T-helper 1 cell (primary cell): Measurements from ENCODE around the gene RPL18.
"Not testable (repeated sequence)": the region's sequence is repeated elsewhere in the genome, so short reads cannot be mapped to it uniquely, and the experiment has no call there.

Source experiments
- DNase-seq, 5 donors: peaks; one replicate each; pipeline ENCODE4 v3.0.0-alpha.2; 2012 to 2020
- total RNA-seq, 4 donors: gene quantifications; one replicate each; lab custom pipeline; 2026; lab: John Stamatoyannopoulos, UW

The RPL18 gene
- total RNA-seq, result 602 to 1,074 (median 803) reads per million in 4 donors

- peak; percentile 83 to 99 (median 89) for DNase-seq
Measured at GRCh38 chr19:48618916-48619691, at the start of gene RPL18, which contains the start of gene SPHK2. TSS of gene RPL18 (minus strand) at chr19:48619178. CDS start at chr19:48619143, 35 bp downstream. TSS of gene SPHK2 (plus strand) at chr19:48619506. CDS start at chr19:48620515, 1,009 bp downstream.

DNA sequence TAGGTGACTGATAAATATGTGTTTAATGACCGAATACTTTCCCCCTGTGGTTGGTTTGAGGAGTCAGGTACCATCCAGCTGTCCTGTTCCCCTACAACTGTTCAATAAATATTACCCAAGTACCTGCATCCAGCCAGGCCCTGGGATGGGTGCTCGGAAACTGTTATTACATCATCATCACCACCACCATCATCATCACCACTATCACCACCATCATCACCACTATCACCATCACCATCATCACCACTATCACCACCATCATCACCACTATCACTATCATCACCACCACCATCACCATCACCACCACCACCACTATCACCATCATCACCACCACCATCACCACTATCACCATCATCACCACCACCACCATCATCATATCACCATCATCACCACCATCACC lies 49.8 kb upstream of the RPL18 start:
- no peak for DNase-seq

DNA sequence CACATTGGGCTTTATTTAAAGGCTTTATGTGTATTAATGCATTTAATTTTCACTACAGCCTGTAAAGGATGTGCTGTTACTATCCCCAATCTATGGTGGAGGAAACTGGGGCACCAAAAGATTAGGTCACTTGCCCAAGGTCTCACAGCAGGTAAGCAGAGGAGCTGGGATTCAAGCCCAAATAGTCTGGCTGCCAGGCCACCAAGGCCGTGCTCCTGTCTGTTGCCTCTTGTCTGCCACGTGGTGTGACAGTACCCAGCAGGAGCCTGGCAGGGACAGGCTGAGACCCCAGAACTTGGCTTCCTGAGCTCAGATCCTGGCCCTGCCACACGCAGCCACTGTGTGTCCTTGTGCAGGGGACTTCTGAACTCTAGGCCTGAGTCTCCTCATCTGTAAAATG lies 49.4 kb upstream of the RPL18 start:
- DNase-seq, result no peak

DNA sequence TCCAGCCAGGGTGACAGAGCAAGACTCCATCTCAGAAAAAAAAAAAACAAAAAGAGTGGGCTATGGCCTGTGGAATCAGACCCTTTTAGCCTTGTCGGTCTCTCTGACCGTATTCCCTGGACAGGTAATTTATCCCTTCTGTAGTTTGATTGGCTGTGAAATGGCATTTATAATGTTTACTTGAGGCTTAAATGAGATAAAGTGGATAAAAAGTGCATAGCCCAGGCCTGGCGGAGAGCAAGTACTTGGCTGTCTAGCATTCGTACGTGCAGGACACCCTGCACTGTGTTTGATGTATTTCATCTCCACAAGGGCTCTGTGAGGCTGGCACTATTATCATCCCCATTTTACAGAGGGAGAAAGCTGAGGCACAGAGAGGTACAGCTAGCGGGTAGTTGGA lies 46.8 kb upstream of the RPL18 start:
- no peak for DNase-seq

- DNase-seq, result no peak
Measured at GRCh38 chr19:48664476-48664875, 45.5 kb upstream of the RPL18 start.

DNA sequence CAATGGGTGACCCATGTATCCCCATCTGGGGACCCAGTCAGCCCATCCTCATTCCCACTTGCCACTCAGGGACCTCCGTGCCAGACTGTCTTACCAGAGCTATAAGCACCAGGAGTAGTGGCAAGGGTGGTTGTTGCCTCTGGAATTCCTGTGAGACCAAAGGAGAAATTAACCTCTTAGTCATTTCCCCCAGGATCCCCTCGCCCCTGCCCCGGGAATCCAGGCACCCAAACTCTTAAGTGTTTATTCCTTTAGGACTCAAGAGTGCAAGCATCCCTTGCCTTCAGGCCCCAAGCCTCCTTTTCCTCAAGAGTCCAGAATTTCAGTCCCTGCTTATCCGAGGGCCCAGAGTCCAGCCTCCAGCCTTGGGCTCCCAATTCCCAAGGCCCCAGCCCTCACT lies 44.7 kb upstream of the RPL18 start:
- no peak for DNase-seq

DNA sequence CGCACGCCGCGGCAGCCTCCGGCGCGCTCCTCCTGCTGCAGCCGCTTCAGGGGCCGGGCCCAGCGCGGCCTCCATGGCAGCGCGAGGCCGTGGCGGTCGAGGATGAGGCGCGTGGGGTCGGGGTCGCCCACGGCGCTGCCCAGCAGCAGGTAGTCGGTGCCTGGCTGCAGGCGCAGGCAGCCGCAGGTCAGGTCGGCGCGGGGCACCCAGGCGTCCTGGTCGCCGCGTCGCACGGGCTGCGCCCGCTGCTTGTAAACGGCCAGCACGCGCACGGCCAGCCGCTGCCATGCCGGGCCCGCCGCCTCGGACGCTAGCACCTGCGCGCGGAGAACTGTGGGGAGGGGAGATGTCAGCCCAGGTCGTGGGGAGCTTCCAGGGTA lies 42.7 kb upstream of the RPL18 start:
- no peak for DNase-seq

DNA sequence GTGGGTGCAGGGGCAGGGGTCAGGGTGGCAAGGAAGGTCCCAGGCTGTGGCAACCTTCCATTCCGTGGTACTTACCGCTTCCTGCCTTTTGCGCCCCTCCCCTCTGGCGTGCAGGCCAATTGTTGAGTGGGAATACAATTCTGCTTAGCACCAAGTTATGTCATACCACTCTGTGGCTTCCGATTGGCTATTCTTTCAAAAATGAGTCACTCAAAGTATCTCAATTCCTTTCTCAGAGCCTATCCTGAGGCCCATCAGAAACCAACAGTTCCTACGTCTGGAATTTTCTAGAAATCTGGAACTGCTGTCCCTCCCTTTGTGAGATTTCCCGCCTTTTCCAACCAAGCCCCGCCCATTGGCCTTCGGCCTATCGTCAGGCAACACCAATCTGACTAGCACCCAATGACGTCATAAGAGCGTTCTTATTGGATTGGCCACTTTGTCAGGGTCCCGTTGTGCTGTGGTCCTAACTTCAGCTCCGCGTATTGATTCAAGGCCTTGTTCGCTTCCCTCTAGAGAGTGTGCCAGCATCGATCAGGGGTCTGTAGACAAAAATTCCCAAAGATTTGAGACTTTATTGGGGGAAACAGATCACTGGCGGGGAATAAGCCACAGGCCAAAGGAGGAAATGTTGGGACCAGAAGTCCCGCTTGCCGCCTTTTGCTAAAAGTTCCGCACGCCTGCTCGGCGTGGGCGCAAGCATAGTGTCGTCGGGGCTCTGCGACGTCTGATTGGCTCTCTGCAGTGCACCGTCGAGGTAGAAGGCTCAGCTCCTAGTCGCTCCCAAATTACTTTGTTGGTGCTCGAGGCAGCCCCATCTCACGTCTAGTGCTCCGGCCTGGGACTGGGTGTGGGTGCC lies 42.1 kb upstream of the RPL18 start:
- peak; percentile 48 to 92 (median 65) for DNase-seq

DNA sequence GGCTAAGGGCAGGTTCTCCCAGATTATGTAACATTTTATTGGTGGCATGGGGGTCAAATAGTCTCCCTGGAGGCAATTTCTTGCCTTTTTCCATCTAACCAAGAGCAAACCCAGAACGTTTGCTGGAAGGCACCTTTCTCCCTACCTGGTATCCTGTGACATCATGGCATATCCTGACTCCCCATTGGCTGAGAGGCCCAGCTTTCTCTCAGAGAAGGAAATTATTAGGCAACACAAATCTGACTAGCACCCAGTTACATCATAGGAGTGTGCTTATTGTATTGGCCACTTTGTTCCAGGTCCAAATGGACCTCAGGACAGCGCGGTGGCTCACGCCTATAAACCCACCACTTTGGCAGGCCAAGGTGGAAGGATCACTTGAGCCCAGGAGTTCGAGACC lies 40.8 kb upstream of the RPL18 start:
- DNase-seq, result no peak

DNA sequence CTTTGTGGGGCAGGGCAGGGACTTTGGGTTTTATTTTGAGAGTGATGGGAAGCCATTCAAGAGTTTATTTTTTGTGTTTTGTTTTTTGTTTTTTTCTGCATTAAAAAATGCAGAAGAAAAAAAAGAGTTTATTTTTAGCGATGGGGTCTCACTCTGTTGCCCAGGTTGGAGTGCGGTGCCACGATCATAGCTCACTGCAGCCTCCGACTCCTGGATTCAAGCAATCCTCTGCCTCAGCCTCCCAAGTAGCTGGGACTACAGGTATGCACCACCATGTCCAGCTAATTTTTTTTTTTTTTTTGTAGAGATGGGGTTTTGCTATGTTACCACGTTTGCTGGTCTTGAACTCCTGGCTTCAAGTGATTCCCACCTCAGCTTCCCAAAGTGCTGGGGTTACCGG lies 39.5 kb upstream of the RPL18 start:
- DNase-seq, result no peak

DNA sequence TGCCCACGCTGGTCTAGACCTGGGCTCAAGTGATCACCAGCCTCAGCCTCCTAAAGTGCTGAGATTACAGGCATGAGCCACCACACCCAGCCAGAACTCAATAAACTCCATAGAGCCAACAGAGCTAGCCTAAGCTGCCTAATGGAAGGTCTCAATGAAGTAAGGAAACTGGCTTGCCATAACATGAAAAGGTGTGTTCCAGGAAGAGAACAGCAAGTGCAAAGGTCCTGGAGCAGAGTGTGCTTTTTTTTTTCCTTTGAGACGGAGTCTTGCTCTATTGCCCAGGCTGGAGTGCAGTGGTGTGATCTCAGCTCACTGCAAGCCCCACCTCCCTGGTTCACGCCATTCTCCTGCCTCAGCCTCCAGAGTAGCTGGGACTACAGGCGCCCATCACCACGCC lies 38.9 kb upstream of the RPL18 start:
- not testable (repeated sequence) for DNase-seq

DNA sequence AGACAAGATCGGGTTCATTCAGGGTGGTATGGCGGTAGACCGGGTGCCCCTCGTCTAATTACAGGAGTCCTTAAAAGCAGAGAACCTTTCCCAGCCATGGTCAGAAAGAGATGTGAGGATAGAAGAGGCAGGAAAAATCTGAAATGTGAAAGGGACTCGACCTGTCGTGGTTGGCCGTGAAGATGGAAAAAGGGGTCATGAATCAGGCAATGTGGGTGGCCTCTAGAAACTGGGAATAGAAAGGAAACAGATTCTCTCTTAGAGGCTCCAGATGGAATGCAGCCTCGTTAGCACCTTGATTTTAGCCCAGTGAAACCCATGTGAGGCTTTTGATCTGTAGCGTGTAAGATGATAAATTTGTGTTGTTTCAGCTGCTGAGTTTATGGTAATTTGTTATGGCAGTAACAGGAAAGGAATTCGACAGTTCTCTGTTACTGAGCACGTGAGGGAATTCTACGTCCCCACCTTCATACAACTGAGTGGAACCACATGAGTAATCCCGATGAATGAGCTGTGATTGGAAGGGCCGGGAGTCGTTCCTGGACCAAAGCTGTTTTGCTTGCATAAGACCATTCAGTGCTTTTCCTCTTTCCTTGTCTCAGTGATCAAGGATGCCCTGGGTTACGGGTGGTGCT lies 38.0 kb upstream of the RPL18 start:
- no peak for DNase-seq

DNA sequence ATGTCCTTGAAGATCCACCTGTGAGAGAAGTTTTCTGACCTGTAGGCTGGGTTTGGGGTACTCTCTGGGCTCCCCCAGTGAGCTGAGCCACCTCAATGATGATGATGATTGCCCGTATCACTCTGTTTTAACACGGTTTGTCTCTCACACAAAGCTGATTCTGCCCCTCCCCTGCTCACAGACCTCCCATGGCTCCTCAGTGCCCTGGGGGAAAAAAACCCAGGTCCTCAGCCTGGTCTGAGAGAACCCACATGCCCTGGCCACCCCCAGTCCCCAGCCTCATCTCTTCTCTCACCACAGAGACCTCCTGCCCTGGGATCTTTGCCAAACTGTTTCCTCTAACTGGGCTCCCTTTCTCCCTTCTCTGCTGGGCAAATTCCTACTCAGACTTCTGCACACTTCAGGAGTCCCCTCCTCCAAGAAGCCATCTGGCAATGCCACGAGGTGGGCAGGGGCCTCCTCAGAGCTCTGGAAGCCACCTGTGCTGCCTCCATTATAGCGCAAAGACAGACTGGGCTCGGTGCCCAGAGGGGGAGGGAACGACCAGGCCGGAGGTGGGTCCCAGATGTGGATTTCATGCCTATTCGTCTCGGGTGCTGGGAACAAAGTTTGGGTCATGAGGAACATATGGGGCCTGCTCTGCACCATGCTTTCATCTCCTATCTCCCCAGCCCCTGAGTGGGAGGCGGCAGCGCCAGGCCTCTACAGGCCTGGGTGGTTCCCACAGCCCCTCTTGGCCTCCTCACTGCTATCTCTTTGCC lies 35.5 kb upstream of the RPL18 start:
- no peak for DNase-seq

- no peak for DNase-seq
Measured at GRCh38 chr19:48651683-48652048, 32.7 kb upstream of the RPL18 start.

- DNase-seq, result no peak
Measured at GRCh38 chr19:48650974-48651682, 32.1 kb upstream of the RPL18 start.

DNA sequence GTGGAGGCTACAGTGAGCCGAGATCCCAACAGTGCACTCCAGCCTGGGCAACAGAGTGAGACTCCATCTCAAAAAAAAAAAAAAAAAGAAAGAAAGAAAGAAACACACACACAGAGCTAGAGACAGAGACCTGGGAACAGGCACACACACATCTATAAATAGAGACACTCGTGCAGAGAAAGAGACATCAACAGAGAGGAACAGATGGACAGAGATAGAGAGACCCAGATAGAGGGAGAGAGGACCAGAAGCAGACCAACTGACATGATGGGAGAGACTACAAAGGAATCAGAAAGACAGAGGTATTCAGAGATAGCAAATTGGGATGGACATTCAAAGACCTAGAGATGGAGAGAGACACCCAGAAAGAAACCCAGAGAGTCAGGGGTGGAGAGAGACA lies 29.2 kb upstream of the RPL18 start:
- no peak for DNase-seq

GRCh38 chr19:48646722-48647216 lies 27.8 kb upstream of the RPL18 start:
- DNase-seq, result no peak

- peak; percentile 88 to 90 (median 90) for DNase-seq
Measured at GRCh38 chr19:48646001-48646721, 27.2 kb upstream of the RPL18 start, which contains the start of gene CA11. TSS of gene CA11 (minus strand) at chr19:48646187. CDS start at chr19:48645632, 555 bp downstream.

DNA sequence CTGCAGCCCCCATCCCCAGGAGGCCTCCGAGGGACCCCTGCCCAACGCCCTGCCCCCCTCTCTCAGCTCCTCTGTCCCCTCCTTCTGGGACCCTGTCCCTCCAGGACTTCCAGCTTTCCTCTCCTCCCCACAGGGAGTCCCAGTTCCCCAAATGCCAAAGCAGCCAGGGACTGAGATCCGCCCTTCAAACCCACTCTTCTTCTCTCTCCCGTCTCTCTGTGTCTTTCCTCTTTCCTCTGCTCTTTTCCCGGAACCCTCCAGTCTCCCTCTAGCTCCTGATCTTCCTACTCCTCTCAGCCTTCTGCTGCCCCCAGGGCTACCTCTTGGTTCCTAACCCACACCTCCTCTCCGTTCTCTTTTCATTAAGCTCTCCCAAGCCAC lies 26.6 kb upstream of the RPL18 start:
- no peak for DNase-seq

GRCh38 chr19:48644839-48645619 lies 26.1 kb upstream of the RPL18 start:
- peak; percentile 45 to 79 (median 64) for DNase-seq
